Aorta (tissue), 5 donors: ENCODE results near the gene TMEM263. TPM values are rescaled to one million over a fixed set of nuclear protein-coding genes. Genes with fewer than 3 reads are reported as not detected.

Source experiments
- ATAC-seq: fragments of 200-7000 bp; cut with Tn5 transposase; one replicate; pipeline ENCODE4 v1.9.1; 2022; ENCODE audit warnings: moderate library complexity; ENCODE audit not compliant: low FRiP score
- DNase-seq, 2 donors: peaks; one replicate each; pipeline ENCODE4 v3.0.0-alpha.2; 2020
- H3K27ac ChIP-seq, 2 donors: one replicate each; pipeline ENCODE4 v1.5.1; 2013; ENCODE audit warnings: low read length in 2 of 2, mild to moderate bottlenecking in 2 of 2, moderate library complexity in 2 of 2, control low read depth in 1 of 2, inconsistent platforms in 1 of 2, low read depth in 1 of 2
- H3K27me3 ChIP-seq, 2 donors: one replicate each; pipeline ENCODE4 v1.6.1; 2013; ENCODE audit warnings: control low read depth in 1 of 2, low read length in 1 of 2, mild to moderate bottlenecking in 1 of 2, moderate library complexity in 1 of 2; ENCODE audit not compliant: insufficient read depth in 2 of 2, control insufficient read depth in 1 of 2
- H3K36me3 ChIP-seq, 2 donors: one replicate each; pipeline ENCODE4 v1.6.1; 2013; ENCODE audit warnings: control low read depth in 1 of 2, low read length in 1 of 2, mild to moderate bottlenecking in 1 of 2; ENCODE audit not compliant: insufficient read depth in 2 of 2, control insufficient read depth in 1 of 2
- H3K4me1 ChIP-seq, 2 donors: one replicate each; pipeline ENCODE4 v1.6.1; 2013; ENCODE audit warnings: low read length in 2 of 2, control low read depth in 1 of 2, mild to moderate bottlenecking in 1 of 2, moderate library complexity in 1 of 2; ENCODE audit not compliant: insufficient read depth in 2 of 2, control insufficient read depth in 1 of 2
- H3K4me3 ChIP-seq, 2 donors: one replicate each; pipeline ENCODE4 v1.5.1; 2013; ENCODE audit warnings: low read length in 2 of 2, control low read depth in 1 of 2, mild to moderate bottlenecking in 1 of 2
- H3K9me3 ChIP-seq: one replicate; pipeline ENCODE4 v1.6.1; 2013; ENCODE audit warnings: mild to moderate bottlenecking, low read length; ENCODE audit not compliant: control insufficient read depth
- WGBS, 2 donors: extraction: QIAGEN DNeasy Blood & Tissue Kit; methylation state at CpG; one replicate each; pipeline ENCODE4 v1.1.7; 2013; 5-methylcytosine and 5-hydroxymethylcytosine counted together
- intact Hi-C, 2 donors: fragments of 100-400 bp; cut with DNase I; formaldehyde crosslinking; loops; one replicate each; pipeline versions ENCODE4 v1.14.2 to v1.15.0; 2022
- polyA plus RNA-seq, 2 donors: library from polyadenylated mRNA; stranded (reverse); fragments of 200-250 nt; gene quantifications; one replicate each; pipeline ENCODE4 v1.2.3, GENCODE V29; 2013
- total RNA-seq, 2 donors: library from RNA; stranded (reverse); fragmentation: NEBNext Ultra II Directional; extraction: Animal tissue kit (Norgen Biotek cat#: 25700); gene quantifications; one replicate each; pipeline ENCODE4 v1.2.1, GENCODE V29; 2021
- donor health status: healthy with polysubstance abuse.
- donor health status: Bipolar disorder and iron deficiency.
- donor health status: DM: no; HTN: no; CAD: no.
- donor health status: DM: no; HTN: no; CAD: no.
- donor health status: DM: yes; HTN: yes; CAD: no.

The TMEM263 gene
- total and polyA plus RNA-seq, 4 donors = 30.2 to 78.9 (median 47.8) TPM

DNA sequence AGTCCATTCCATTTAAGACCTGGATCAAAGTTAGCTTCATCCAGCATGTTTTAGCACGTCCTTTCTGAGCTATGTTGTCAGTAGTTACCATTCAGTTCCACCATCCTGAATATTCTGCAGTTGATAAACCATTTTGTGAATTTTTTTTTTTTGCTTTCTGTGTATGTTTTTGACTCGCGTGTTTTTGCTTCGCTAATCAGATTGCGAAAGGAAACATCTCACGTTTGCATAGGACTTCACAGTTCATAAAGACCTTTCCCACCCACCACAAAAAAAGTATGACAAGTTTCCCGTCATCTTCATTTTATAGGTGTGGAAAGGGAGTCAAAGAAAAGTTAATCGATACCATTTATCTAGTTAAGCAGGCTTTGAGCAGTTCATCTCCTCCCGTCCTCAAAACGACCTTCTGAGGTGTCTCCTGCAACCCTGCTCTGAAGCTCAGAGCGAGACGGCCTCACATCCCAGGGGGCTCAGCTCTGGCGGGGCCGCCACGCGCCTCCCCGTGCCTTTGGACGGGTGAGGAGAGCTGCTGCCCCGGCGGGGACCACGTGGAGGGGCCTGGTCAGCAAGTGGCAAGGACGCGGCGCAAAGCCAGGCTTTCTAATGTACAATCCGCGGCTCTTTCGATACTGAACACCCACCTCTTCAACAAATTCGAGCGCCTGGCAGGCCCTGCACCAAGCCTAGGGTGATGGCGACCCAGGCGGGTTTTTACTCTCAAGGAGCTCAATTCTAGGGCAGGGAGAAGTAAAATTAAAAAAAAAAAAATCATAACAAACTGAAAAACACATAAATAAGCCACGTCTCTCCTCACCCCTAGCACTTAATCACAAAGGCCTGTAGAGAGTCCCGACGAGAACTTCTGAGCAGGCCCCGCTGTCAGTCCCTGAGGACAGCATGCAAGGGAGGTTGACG lies 988 bp upstream of the TMEM263 start:
- peak; percentile 45 for ATAC-seq

GRCh38 chr12:106956048-106956578 lies 406 bp downstream of the TMEM263 start:
- ATAC-seq (peak; percentile 82), DNase-seq (peak; percentile 80 to 92)
- no peaks in the 10 kb centered on the region for H3K27me3 ChIP-seq
- H3K36me3 ChIP-seq = no peaks in the 10 kb centered on the region
- 1% methylated on average over 30 to 34 of the region's 34 CpGs for WGBS, 2 donors
- intact Hi-C loops = loop anchor here (1.0 to 5.0 kb wide), 4 partner anchors 31 to 181 kb away; partner anchors contain the start of genes CRY1 (in 2 of the 2), MTERF2 (in 1 of the 2) and RIC8B (in 1 of the 2)
- peaks cover 0 to 5% of the 10 kb centered on the region in 2 donors for H3K4me1 ChIP-seq
- H3K27ac ChIP-seq = peak overlapping the region; percentile 72 to 89
- peak overlapping the region; percentile 74 to 95 for H3K4me3 ChIP-seq
- no peaks in the 10 kb centered on the region for H3K9me3 ChIP-seq

More for the DNA sequence above, 988 bp upstream of the TMEM263 start:
- Histone ChIP-seq H3K27ac (peak overlapping the region in 1 of 2 donors; percentile 20), H3K4me1 (no peaks in the 10 kb centered on the region), H3K27me3 (no peaks in the 10 kb centered on the region), H3K9me3 (no peaks in the 10 kb centered on the region), H3K36me3 (no peaks in the 10 kb centered on the region), H3K4me3 (peak overlapping the region; percentile 20 to 95)
- peak; percentile 64 to 80 for DNase-seq
- WGBS, 2 donors = 39 to 45% methylated on average over 36 of the region's 36 CpGs
- intact Hi-C loops = loop anchor here in 1 of 2 donors (5.0 kb wide), 1 partner anchor 138 kb away; the partner anchor contains the start of gene CRY1

- intact Hi-C loops = loop anchor here (2.0 to 5.0 kb wide), 3 partner anchors 135 to 183 kb away; partner anchors contain the start of genes CRY1 (in 2 of the 2) and RIC8B (in 1 of the 2)
- H3K4me1 ChIP-seq = peaks cover 0 to 5% of the 10 kb centered on the region in 2 donors
- 4 to 6% methylated on average over 1 of the region's 1 CpG for WGBS, 2 donors
Observed at GRCh38 chr12:106957583-106957982, 1.9 kb downstream of the TMEM263 start.

DNA sequence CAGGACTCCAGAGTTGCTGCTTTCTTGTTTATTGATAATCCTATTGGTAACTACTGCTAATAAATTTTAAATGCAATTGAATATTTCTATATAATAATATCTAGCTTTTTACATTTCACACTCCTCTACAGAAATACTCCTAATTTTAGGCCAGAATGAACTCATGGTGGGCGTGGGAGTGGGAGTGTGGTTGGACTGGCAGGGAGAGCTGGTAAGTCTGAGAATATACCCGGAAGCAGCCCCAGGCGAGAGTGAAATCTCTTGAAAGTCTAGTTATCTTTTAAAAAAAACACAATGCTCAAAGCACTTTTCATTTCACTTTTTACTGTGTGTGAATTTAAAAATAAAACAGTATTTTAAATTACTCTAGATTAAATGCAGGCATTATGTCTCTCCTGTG lies 4.7 kb downstream of the TMEM263 start:
- DNase-seq = no peak
- Histone ChIP-seq H3K4me1 (peaks cover 0 to 9% of the 10 kb centered on the region in 2 donors), H3K4me3 (no peak overlapping the region), H3K36me3 (no peaks in the 10 kb centered on the region), H3K9me3 (no peaks in the 10 kb centered on the region), H3K27me3 (no peaks in the 10 kb centered on the region), H3K27ac (no peak overlapping the region)
- 14 to 21% methylated on average over 3 of the region's 3 CpGs for WGBS, 2 donors
- no peak for ATAC-seq
- intact Hi-C loops = no loop called here

More at GRCh38 chr12:106957583-106957982, 1.9 kb downstream of the TMEM263 start:
- Histone ChIP-seq H3K27me3 (no peaks in the 10 kb centered on the region), H3K36me3 (no peaks in the 10 kb centered on the region), H3K4me3 (peak overlapping the region; percentile 74 to 95), H3K9me3 (no peaks in the 10 kb centered on the region), H3K27ac (no peak overlapping the region)
- DNase-seq (no peak), ATAC-seq (no peak)

GRCh38 chr12:106962286-106962685 lies 6.6 kb downstream of the TMEM263 start:
- intact Hi-C loops = no loop called here
- DNase-seq (no peak), ATAC-seq (no peak)
- Histone ChIP-seq H3K4me1 (peaks cover 0 to 9% of the 10 kb centered on the region in 2 donors), H3K27me3 (no peaks in the 10 kb centered on the region), H3K4me3 (no peak overlapping the region), H3K27ac (no peak overlapping the region), H3K9me3 (no peaks in the 10 kb centered on the region), H3K36me3 (no peaks in the 10 kb centered on the region)
- 42 to 49% methylated on average over 3 of the region's 3 CpGs for WGBS, 2 donors

GRCh38 chr12:106964526-106964925 lies 8.8 kb downstream of the TMEM263 start:
- Histone ChIP-seq H3K36me3 (no peaks in the 10 kb centered on the region), H3K4me3 (no peak overlapping the region), H3K27ac (no peak overlapping the region), H3K27me3 (no peaks in the 10 kb centered on the region), H3K4me1 (peaks cover 0 to 9% of the 10 kb centered on the region in 2 donors), H3K9me3 (no peaks in the 10 kb centered on the region)
- WGBS, 2 donors = 77 to 83% methylated on average over 2 of the region's 2 CpGs
- ATAC-seq (no peak), DNase-seq (no peak)
- intact Hi-C loops = no loop called here

DNA sequence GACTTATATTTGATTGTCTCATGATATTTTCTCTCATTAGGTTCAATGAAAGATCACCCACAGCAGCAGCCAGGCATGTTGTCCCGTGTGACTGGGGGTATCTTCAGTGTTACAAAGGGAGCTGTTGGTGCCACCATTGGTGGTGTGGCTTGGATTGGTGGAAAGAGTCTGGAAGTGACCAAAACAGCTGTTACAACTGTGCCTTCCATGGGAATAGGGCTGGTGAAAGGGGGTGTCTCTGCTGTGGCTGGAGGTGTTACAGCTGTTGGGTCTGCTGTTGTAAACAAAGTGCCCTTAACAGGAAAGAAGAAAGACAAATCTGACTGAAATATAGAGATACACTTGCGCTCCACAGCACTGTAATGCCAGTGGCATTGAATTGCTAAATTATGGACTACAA lies 15.4 kb downstream of the TMEM263 start:
- intact Hi-C loops = no loop called here
- H3K36me3 ChIP-seq = peaks cover 2 to 7% of the 10 kb centered on the region in 2 donors
- 93 to 97% methylated on average over 2 of the region's 2 CpGs for WGBS, 2 donors

DNA sequence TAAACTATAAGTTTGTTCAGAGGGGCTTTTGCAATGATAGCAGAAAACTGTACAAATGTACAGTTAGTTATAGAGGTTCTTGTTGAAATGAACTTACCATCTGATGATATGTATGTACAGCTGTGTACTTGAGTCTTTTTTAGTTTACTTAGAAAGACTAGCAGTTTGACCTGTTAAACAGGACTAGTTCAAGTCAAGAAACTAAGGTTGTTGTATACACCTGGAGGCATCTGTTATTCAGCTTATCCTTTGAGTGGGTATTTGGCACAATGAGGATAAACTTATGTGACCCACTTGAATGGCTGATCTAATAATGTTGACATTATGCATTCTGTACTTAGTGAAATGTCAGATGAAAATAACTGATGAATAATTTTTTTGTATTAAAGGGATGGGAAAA lies 17.8 kb downstream of the TMEM263 start:
- H3K27ac ChIP-seq = no peak overlapping the region
- no peaks in the 10 kb centered on the region for H3K27me3 ChIP-seq
- no peak for ATAC-seq
- no peaks in the 10 kb centered on the region for H3K9me3 ChIP-seq
- DNase-seq = no peak
- no peak overlapping the region for H3K4me3 ChIP-seq
- peaks cover 2 to 7% of the 10 kb centered on the region in 2 donors for H3K36me3 ChIP-seq
- intact Hi-C loops = no loop called here
- peaks cover 3 to 14% of the 10 kb centered on the region in 2 donors for H3K4me1 ChIP-seq

More for the DNA sequence above, 15.4 kb downstream of the TMEM263 start:
- no peak overlapping the region for H3K27ac ChIP-seq
- H3K27me3 ChIP-seq = no peaks in the 10 kb centered on the region
- DNase-seq = no peak
- H3K9me3 ChIP-seq = no peaks in the 10 kb centered on the region
- H3K4me3 ChIP-seq = no peak overlapping the region
- peaks cover 3 to 6% of the 10 kb centered on the region in 2 donors for H3K4me1 ChIP-seq
- no peak for ATAC-seq
